BE2C (cell line): ENCODE data around the gene APH1B.

Experiments used
- DNase-seq: peaks from one replicate; pipeline ENCODE4 v3.0.0-alpha.2; 2020
- H3K27me3 ChIP-seq: fragments of 250-450 bp; sonication (Bioruptor Pico); 2 replicates; pipeline ENCODE4 v1.5.1; 2020; ENCODE audit warnings: mild to moderate bottlenecking
- H3K36me3 ChIP-seq: fragments of 250-450 bp; sonication (Bioruptor Pico); 2 replicates; pipeline ENCODE4 v1.5.1; 2020; ENCODE audit warnings: mild to moderate bottlenecking
- H3K4me1 ChIP-seq: fragments of 250-450 bp; sonication (Bioruptor Pico); 2 replicates; pipeline ENCODE4 v1.5.1; 2020
- H3K4me3 ChIP-seq: 2 replicates; pipeline ENCODE4 v1.5.1; 2011; ENCODE audit warnings: low read depth, low read length
- H3K9me3 ChIP-seq: fragments of 250-450 bp; sonication (Bioruptor Pico); 2 replicates; pipeline ENCODE4 v1.5.1; 2020
- CTCF ChIP-seq: IDR thresholded peaks from 2 replicates; pipeline ENCODE4 v1.5.1; 2012; ENCODE audit warnings: mild to moderate bottlenecking, low read depth, low read length

APH1B gene

GRCh38 chr15:63330926-63331325, 53.5 kb downstream of the APH1B start:
- no peak for DNase-seq
- Histone ChIP-seq H3K4me3 (no peak overlapping the region), H3K4me1 (peaks cover 9% of the 10 kb centered on the region), H3K36me3 (no peaks in the 10 kb centered on the region), H3K9me3 (no peaks in the 10 kb centered on the region), H3K27me3 (no peaks in the 10 kb centered on the region)
- no peak for TF ChIP-seq CTCF

- no peaks in the 10 kb centered on the region for H3K27me3 ChIP-seq
- H3K4me1 ChIP-seq: peaks cover 9% of the 10 kb centered on the region
- H3K4me3 ChIP-seq: no peak overlapping the region
- no peak for DNase-seq
- no peak for TF ChIP-seq CTCF
- no peaks in the 10 kb centered on the region for H3K36me3 ChIP-seq
- no peaks in the 10 kb centered on the region for H3K9me3 ChIP-seq
Observed at GRCh38 chr15:63331456-63331855, 54.1 kb downstream of the APH1B start.

DNA sequence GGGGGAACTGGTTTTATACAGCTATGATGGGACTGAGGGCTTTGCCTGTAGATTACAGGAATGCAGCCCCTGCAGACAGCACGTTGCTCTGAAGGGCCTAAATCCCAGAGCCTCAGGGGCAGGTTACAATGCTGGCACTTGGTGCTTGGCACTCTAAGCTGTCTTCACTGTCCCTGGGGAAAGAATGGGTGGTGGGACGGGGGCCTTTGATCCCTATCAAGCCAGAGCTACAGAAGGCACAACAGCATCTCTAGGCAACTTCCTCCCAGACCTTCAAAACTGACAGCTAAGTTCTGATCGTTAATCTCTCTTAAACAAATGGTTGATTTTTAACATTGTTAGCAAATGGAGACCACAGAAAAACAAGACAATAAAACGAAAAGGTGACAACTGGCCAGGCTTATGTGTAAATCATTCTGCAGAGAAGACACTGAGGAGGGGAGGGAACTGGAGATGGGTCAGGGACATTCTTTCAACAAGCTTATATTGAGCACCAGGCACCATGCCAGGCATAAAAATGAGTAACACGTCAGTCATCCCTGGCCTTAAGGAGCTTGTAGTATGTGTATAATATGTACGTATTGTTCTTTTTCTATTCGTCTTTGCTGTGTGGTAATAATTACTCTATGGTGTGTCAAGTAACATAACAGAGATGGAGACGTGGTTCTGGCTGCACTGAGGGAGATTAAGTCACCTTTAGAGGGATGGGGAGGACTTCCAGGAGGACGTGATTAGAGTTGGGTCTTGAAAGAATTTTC, 55.1 kb downstream of the APH1B start:
- Histone ChIP-seq H3K36me3 (no peaks in the 10 kb centered on the region), H3K9me3 (no peaks in the 10 kb centered on the region), H3K4me1 (peaks cover 9% of the 10 kb centered on the region), H3K4me3 (no peak overlapping the region), H3K27me3 (no peaks in the 10 kb centered on the region)
- TF ChIP-seq CTCF: no peak
- peak; percentile 48 for DNase-seq

DNA sequence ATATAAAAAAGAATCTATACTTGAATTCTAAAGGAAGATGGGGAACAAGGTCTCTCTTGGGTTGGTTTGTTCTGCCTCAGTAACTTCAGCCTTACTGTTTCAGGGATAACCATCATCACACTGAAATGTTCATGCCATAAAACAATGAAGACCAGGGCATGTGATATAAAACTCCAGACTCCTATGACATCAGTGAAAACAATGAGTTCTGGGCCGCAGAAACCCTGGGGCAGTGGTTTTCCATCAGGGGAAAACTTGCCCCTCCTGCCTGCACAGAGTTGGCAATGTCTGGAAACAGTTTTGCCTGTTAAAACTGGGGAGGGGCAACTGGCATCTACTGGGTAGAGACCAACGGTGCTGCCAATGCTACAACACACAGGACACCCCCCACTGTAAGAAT, 57.4 kb downstream of the APH1B start:
- Histone ChIP-seq H3K9me3 (no peaks in the 10 kb centered on the region), H3K4me1 (peaks cover 9% of the 10 kb centered on the region), H3K36me3 (no peaks in the 10 kb centered on the region), H3K4me3 (no peak overlapping the region), H3K27me3 (no peaks in the 10 kb centered on the region)
- no peak for TF ChIP-seq CTCF
- peak; percentile 66 for DNase-seq

- Histone ChIP-seq H3K27me3 (no peaks in the 10 kb centered on the region), H3K4me3 (no peak overlapping the region), H3K4me1 (peaks cover 9% of the 10 kb centered on the region), H3K9me3 (no peaks in the 10 kb centered on the region), H3K36me3 (no peaks in the 10 kb centered on the region)
- no peak for TF ChIP-seq CTCF
- no peak for DNase-seq
Observed at GRCh38 chr15:63335543-63336240, 58.3 kb downstream of the APH1B start.

- Histone ChIP-seq H3K4me1 (peaks cover 9% of the 10 kb centered on the region), H3K27me3 (no peaks in the 10 kb centered on the region), H3K9me3 (no peaks in the 10 kb centered on the region; the same call in 1 of the 2 replicates), H3K36me3 (no peaks in the 10 kb centered on the region), H3K4me3 (no peak overlapping the region)
- no peak for DNase-seq
- no peak for TF ChIP-seq CTCF
Observed at GRCh38 chr15:63337046-63337445, 59.6 kb downstream of the APH1B start.
